WERI-Rb-1 (cell line): ENCODE data around the gene SH3BP5L.
"Not testable (repeated sequence)": the region's sequence is repeated elsewhere in the genome, so short reads cannot be mapped to it uniquely, and the experiment has no call there.

ENCODE experiments used
- DNase-seq: peaks from one replicate; pipeline ENCODE4 v3.0.0-alpha.2; 2020
- H3K27ac ChIP-seq: fragments of 250-450 bp; sonication (Bioruptor Pico); 2 replicates; pipeline ENCODE4 v1.5.1; 2020; ENCODE audit warnings: mild to moderate bottlenecking, moderate library complexity
- H3K27me3 ChIP-seq: fragments of 250-450 bp; sonication (Bioruptor Pico); 2 replicates; pipeline ENCODE4 v1.5.1; 2021; ENCODE audit warnings: mild to moderate bottlenecking, low read depth, moderate library complexity; ENCODE audit not compliant: insufficient read depth, severe bottlenecking
- H3K36me3 ChIP-seq: fragments of 250-450 bp; sonication (Bioruptor Pico); 2 replicates; pipeline ENCODE4 v1.5.1; 2020; ENCODE audit warnings: mild to moderate bottlenecking, moderate library complexity
- H3K4me3 ChIP-seq: 2 replicates; pipeline ENCODE4 v1.5.1; 2011; ENCODE audit warnings: low read depth, mild to moderate bottlenecking, control low read depth, low read length
- H3K9me3 ChIP-seq: fragments of 250-450 bp; sonication (Bioruptor Pico); 2 replicates; pipeline ENCODE4 v1.5.1; 2021; ENCODE audit warnings: mild to moderate bottlenecking, moderate library complexity; ENCODE audit not compliant: severe bottlenecking
- TF ChIP-seq, protein P1 (sequence below): IDR thresholded peaks from 2 replicates; pipeline ENCODE4 v1.5.1; 2011; ENCODE audit warnings: low read depth, mild to moderate bottlenecking, control low read depth, inconsistent platforms, low read length

The SH3BP5L gene

DNA sequence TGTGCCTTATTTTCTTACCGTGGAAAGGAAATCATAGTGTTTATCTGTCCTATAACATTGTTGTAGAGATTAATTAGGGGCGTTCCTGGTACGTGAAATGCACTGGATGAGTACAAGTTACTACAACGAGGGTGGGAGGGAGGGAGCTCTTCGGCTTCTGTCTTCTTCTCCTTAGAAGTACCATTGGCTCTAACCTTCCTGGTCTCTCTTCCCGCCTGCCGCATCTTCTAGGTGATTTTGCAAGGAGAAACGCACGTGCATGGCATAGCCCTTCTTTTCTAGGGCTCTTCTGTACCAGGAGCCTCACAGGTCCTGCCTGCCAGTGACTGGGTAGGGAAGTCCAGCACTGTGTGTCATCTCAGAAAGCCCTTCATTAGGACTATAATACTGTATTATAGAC lies 16.8 kb downstream of the SH3BP5L start:
- no peaks in the 10 kb centered on the region for H3K9me3 ChIP-seq
- peaks cover 25% of the 10 kb centered on the region for H3K36me3 ChIP-seq
- peaks cover 27% of the 10 kb centered on the region for H3K27me3 ChIP-seq
- no peak overlapping the region for H3K4me3 ChIP-seq
- TF ChIP-seq, protein P1, sequence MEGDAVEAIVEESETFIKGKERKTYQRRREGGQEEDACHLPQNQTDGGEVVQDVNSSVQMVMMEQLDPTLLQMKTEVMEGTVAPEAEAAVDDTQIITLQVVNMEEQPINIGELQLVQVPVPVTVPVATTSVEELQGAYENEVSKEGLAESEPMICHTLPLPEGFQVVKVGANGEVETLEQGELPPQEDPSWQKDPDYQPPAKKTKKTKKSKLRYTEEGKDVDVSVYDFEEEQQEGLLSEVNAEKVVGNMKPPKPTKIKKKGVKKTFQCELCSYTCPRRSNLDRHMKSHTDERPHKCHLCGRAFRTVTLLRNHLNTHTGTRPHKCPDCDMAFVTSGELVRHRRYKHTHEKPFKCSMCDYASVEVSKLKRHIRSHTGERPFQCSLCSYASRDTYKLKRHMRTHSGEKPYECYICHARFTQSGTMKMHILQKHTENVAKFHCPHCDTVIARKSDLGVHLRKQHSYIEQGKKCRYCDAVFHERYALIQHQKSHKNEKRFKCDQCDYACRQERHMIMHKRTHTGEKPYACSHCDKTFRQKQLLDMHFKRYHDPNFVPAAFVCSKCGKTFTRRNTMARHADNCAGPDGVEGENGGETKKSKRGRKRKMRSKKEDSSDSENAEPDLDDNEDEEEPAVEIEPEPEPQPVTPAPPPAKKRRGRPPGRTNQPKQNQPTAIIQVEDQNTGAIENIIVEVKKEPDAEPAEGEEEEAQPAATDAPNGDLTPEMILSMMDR, result no peak
- H3K27ac ChIP-seq, result no peak overlapping the region
- DNase-seq, result no peak

DNA sequence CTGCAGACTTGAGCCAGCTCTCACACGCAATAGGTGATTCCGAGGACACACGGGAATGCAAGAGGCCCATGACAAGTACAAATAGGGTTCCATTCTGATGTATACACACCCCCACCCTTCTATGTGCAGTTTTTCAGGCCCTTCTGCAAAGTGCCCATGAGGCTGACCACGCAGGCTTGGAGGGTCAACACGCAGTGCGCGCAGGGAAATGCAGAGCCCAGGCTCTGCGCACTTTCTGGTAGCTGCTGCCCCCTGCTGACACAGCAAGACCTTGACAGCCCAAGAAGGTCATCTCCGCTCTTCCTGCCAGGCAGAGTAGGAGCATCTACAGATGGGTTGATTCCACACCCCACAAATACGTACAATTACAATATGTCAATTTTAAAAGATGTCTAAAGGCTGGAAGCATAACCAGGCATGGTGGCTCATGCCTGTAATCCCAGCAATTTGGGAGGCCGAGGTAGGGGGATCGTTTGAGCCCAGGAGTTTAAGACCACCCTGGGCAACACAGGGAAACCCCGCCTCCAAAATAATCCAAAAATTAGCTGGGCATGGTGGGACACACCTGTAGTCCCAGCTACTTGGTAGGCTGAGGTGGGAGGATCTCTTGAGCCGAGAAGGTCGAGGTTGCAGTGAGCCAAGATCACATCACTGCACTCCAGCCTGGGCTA lies 18.5 kb downstream of the SH3BP5L start:
- TF ChIP-seq, protein P1, result peak; percentile 99
- Histone ChIP-seq H3K27me3 (peaks cover 34% of the 10 kb centered on the region), H3K4me3 (no peak overlapping the region), H3K9me3 (peaks cover 4% of the 10 kb centered on the region), H3K36me3 (peaks cover 14% of the 10 kb centered on the region), H3K27ac (no peak overlapping the region)
- DNase-seq, result peak; percentile 70

DNA sequence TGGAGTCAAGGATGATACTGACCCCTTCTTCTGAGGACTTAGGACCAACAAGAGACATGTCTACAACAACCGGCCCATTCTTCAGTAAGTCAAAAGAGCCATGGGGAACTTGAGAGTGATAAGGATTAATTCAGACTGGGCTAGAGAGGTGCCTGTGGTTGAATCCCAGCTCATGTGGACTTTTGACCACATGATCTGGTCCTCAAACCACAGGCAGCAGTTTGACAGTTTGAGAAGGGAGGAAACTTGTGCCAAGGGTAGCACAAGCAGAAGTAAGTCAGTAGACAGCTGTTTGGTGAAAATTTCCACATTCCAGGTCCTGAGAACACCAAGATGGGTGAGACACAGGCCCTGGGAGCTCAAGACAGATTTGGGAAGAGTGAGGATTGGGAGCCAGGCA lies 19.8 kb downstream of the SH3BP5L start:
- TF ChIP-seq, protein P1, result no peak
- DNase-seq, result no peak
- Histone ChIP-seq H3K27me3 (peaks cover 47% of the 10 kb centered on the region), H3K9me3 (peaks cover 10% of the 10 kb centered on the region), H3K27ac (no peak overlapping the region), H3K4me3 (no peak overlapping the region), H3K36me3 (peaks cover 1% of the 10 kb centered on the region; the same call in 1 of the 2 replicates)

DNA sequence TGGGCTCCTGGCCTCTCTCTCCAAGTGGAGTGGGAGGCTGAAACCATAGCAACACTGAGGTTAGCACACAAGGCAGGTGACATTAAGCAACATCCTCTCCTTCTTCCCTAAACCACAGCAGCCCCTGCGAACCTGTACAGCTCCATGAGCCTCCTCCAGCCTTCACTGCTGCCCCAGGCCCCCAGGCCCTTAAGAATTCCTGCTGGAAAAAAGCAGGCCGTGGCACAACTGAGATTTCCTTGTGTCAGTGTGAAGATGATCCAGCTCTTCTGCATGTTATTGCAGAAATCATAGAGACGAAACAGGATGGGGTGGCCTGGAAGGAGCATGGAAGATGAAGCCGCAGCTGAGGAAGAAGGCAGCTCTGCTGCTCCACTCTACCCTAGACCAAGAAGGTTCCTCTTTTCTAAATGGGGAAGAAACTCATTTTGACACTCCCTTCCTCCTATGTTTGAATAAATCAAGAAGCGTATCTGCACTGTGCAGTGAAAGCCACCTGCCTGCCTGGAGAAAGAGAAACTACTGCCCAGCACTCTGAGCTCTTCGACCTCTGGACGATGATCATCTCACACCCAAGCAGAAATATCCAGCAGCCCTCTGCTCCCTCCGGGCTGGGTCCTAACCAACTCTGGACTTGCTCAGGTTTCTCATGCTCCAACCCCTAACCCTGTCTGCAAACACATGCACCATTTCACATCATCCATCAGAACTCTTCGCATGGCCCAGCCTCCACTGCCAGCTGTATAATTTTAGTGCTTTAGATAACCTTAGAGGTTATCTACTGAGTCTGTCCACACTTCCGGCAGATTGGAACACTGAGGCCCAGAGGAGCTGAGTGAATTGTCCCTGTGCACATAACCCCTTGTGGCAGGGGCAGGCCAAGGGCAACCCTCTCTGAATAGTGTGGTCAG lies 20.7 kb downstream of the SH3BP5L start:
- Histone ChIP-seq H3K36me3 (no peaks in the 10 kb centered on the region), H3K4me3 (no peak overlapping the region), H3K9me3 (peaks cover 10% of the 10 kb centered on the region), H3K27ac (no peak overlapping the region), H3K27me3 (peaks cover 56% of the 10 kb centered on the region)
- DNase-seq, result no peak
- TF ChIP-seq, protein P1, result no peak

DNA sequence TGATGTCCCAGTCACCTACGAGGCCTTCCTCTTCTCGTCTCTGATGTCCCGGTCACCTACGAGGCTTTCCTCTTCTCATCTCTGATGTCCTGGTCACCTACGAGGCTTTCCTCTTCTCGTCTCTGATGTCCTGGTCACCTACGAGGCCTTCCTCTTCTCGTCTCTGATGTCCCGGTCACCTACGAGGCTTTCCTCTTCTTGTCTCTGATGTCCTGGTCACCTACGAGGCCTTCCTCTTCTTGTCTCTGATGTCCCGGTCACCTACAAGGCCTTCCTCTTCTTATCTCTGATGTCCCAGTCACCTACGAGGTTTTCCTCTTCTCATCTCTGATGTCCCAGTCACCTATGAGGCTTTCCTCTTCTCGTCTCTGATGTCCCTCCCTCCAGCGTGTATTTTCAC lies 22.2 kb downstream of the SH3BP5L start:
- H3K9me3 ChIP-seq, H3K27ac ChIP-seq, H3K4me3 ChIP-seq, DNase-seq, H3K36me3 ChIP-seq: not testable (repeated sequence)
- peaks cover 71% of the 10 kb centered on the region for H3K27me3 ChIP-seq

DNA sequence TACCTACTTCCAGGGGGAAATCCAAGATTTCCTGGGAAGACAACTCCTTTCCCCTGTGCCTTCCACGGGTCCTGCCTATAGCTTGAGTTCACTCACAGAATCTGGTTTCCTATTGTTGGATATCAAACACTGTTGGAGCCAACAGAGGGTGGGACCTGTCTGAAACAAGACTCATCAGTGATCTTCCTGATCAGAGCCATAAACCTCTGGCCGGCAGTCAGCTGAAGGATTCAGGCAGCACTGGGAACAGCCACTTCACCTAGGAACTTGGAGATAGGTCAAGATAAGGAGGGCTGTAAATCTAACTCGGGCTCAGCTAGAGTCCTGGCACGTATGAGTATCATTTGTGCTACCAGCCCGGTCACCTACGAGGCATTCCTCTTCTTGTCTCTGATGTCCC lies 23.3 kb downstream of the SH3BP5L start:
- H3K4me3 ChIP-seq, result no peak overlapping the region
- no peak for DNase-seq
- no peak overlapping the region for H3K27ac ChIP-seq
- TF ChIP-seq, protein P1, result no peak
- no peaks in the 10 kb centered on the region for H3K36me3 ChIP-seq
- H3K27me3 ChIP-seq, result peaks cover 81% of the 10 kb centered on the region
- H3K9me3 ChIP-seq, result peaks cover 10% of the 10 kb centered on the region
